Left lung (tissue), 10 donors: ENCODE data around the gene DNAJC22. TPM values are rescaled to one million over a fixed set of nuclear protein-coding genes. Genes with fewer than 3 reads are reported as not detected.

Source experiments
- ATAC-seq: fragments of 200-7000 bp; cut with Tn5 transposase; one replicate; pipeline ENCODE4 v1.9.1; 2020; ENCODE audit warnings: moderate library complexity
- DNase-seq, 4 donors: peaks; one replicate each; pipeline ENCODE4 v3.0.0-alpha.2; 2013 to 2020
- H3K27ac ChIP-seq, 2 donors: fragments of 200-600 bp; sonication (generic) in 1 of 2; one replicate each; pipeline versions ENCODE4 v1.5.0 to v1.8.0; 2020 to 2021
- H3K27me3 ChIP-seq, 2 donors: fragments of 200-600 bp; sonication (generic) in 1 of 2; one replicate each; pipeline versions ENCODE4 v1.5.0 to v1.8.0; 2020 to 2021
- H3K36me3 ChIP-seq, 2 donors: fragments of 200-600 bp; sonication (generic) in 1 of 2; one replicate each; pipeline versions ENCODE4 v1.5.0 to v1.8.0; 2020 to 2021
- H3K4me1 ChIP-seq, 2 donors: fragments of 200-600 bp; one replicate each; pipeline ENCODE4 v1.8.0; 2021
- H3K4me3 ChIP-seq, 2 donors: fragments of 200-600 bp; sonication (generic) in 1 of 2; one replicate each; pipeline versions ENCODE4 v1.5.0 to v1.8.0; 2020 to 2021; ENCODE audit warnings: mild to moderate bottlenecking in 1 of 2
- H3K9me3 ChIP-seq, 2 donors: fragments of 200-600 bp; sonication (generic) in 1 of 2; one replicate each; pipeline versions ENCODE4 v1.5.0 to v1.8.0; 2020 to 2021
- CTCF ChIP-seq, 2 donors: fragments of 200-600 bp; sonication (generic) in 1 of 2; IDR thresholded peaks; one replicate each; pipeline versions ENCODE4 v1.5.0 to v1.8.0; 2021; ENCODE audit warnings: antibody characterized with exemption in 2 of 2
- intact Hi-C, 2 donors: fragments of 100-400 bp; cut with DNase I; formaldehyde crosslinking; loops; one replicate each; pipeline versions ENCODE4 v1.11.2 to v1.14.2; 2022
- polyA plus RNA-seq, 6 donors: library from polyadenylated mRNA; unstranded; fragments of 120-200 nt; gene quantifications; one replicate each; pipeline ENCODE4 v1.2.1, GENCODE V29; 2013; ENCODE audit not compliant: insufficient read length in 6 of 6
- total RNA-seq, 2 donors: library from RNA; stranded (reverse); fragmentation: NEBNext Ultra II Directional; extraction: Animal tissue kit (Norgen Biotek cat#: 25700); gene quantifications; one replicate each; pipeline ENCODE4 v1.2.1, GENCODE V29; 2021
- donor health status: DM: no; HTN: yes; CAD: no.
- donor health status: DM: no; HTN: no; CAD: no.

DNAJC22 gene
- total and polyA plus RNA-seq, 8 donors = 0.21 to 7.0 (median 6.4) TPM

DNA sequence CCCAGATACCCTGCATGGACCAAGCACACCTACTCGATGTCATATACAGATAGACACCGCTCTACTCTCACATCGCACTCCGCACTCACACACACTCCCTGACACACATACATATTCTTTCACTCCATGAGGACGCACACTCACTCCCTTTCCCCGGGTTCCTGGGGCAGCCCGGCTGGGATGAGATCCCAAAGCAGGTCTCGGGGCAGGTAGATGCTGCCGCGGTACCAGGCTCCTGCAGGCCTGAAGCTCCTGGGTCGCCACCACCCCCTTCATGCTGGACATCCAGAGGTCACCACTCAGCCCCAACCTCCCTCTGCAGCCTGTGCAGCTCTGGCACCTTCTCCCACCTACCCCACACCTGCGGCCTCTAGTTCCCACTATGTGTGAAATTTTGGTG is 12.0 kb upstream of the DNAJC22 start:
- H3K4me3 ChIP-seq = no peak overlapping the region
- intact Hi-C loops = no loop called here
- ATAC-seq (no peak), DNase-seq (no peak)
- peaks cover 7 to 30% of the 10 kb centered on the region in 2 donors for H3K4me1 ChIP-seq
- no peaks in the 10 kb centered on the region for H3K9me3 ChIP-seq
- H3K27me3 ChIP-seq = peaks cover 51 to 84% of the 10 kb centered on the region in 2 donors
- H3K36me3 ChIP-seq = peaks cover 0 to 13% of the 10 kb centered on the region in 2 donors
- TF ChIP-seq CTCF (IDR thresholded peaks at IDR 0.05) = no peak
- H3K27ac ChIP-seq = no peak overlapping the region

- Histone ChIP-seq H3K4me3 (no peak overlapping the region), H3K4me1 (peaks cover 7 to 30% of the 10 kb centered on the region in 2 donors), H3K27me3 (peaks cover 51 to 91% of the 10 kb centered on the region in 2 donors), H3K36me3 (peaks cover 0 to 10% of the 10 kb centered on the region in 2 donors), H3K9me3 (no peaks in the 10 kb centered on the region), H3K27ac (no peak overlapping the region)
- TF ChIP-seq CTCF (IDR thresholded peaks at IDR 0.05) = no peak
- DNase-seq (no peak), ATAC-seq (no peak)
- intact Hi-C loops = no loop called here
These were observed 11.4 kb upstream of the DNAJC22 start for GRCh38 chr12:49335118-49335954.

DNA sequence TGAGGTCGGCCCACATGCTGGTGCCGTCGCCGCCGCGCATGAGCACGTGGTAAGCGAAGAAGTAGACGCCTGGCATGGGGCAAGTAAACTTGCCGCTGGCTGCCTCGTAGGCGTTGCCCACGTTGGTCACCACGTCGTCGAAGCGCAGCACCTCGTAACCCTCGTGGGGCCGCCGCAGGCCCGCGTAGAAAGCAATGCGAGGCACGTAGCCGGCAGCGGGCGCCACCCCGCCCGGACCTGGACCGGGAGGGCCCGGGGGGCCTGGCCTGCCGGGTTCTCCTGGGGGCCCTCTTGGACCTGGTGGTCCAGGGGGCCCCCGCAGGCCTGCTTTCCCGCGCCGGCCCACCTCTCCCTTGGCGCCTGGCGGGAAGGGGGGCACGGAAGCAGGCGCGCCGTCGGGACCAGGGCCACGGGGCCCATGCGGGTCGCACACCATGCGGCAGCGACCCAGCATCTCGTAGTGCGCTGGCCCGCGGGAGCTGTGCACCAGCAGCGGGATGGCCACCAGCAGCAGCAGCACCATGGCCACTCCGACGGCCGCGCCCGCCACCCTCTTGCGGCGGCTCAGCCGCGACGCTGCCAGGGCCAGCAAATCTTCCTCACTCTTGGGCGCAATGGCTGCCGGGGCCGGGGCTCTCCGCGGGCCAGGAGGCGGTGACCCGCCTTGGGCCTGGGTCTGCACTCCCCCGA is 10.6 kb upstream of the DNAJC22 start:
- Histone ChIP-seq H3K36me3 (peaks cover 0 to 2% of the 10 kb centered on the region in 2 donors), H3K4me3 (no peak overlapping the region), H3K4me1 (peaks cover 7 to 30% of the 10 kb centered on the region in 2 donors), H3K27me3 (peaks cover 51 to 98% of the 10 kb centered on the region in 2 donors), H3K9me3 (no peaks in the 10 kb centered on the region), H3K27ac (no peak overlapping the region)
- no peak for TF ChIP-seq CTCF (IDR thresholded peaks at IDR 0.05)
- no peak for DNase-seq
- no peak for ATAC-seq
- intact Hi-C loops = no loop called here

GRCh38 chr12:49336645-49337584 is 9.8 kb upstream of the DNAJC22 start, which contains the start of gene C1QL4:
C1QL4 (minus strand) TSS chr12:49337188; CDS start chr12:49336477, 711 bp downstream.
- DNase-seq (peak; percentile 70 to 96 (median 82)), ATAC-seq (peak; percentile 95)
- H3K27ac ChIP-seq = no peak within 1 kb of the TSS
- H3K9me3 ChIP-seq = no peaks in the 10 kb centered on the region
- intact Hi-C loops = no loop called here
- peak; percentile 98 for TF ChIP-seq CTCF (IDR thresholded peaks at IDR 0.05)
- peaks cover 53 to 98% of the 10 kb centered on the region in 2 donors for H3K27me3 ChIP-seq
- peaks cover 7 to 32% of the 10 kb centered on the region in 2 donors for H3K4me1 ChIP-seq
- H3K36me3 ChIP-seq = no peaks in the 10 kb centered on the region
- H3K4me3 ChIP-seq = peak within 1 kb of the TSS; percentile 10 to 29
